GM12872 (cell line): ENCODE measurements around the gene OPCML.

Experiments used
- TF ChIP-seq, protein P1 (sequence below): IDR thresholded peaks from 3 replicates; pipeline ENCODE4 v1.5.1; 2011; ENCODE audit warnings: low read depth, mild to moderate bottlenecking, low read length, moderate library complexity; ENCODE audit not compliant: insufficient read depth

OPCML gene

DNA sequence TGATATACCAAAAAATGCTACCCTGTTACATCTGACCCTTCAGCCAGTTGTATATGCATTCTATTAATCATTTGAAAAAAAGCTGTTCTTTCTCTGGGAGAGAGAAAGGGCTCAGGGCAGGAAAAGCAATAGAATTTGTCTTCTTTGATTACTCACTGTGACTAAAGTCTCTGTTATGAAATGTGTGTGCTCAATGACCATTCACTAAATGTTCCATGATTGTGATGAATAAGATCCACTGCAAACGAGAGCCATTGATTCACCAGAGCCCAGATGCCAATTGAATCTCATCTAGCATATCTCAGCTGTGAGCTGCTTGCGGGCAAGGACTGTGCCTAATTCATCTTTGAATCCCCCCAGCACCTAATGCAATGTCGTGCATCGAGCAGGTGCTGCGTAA lies 184.3 kb downstream of the OPCML start:
- TF ChIP-seq, protein P1, sequence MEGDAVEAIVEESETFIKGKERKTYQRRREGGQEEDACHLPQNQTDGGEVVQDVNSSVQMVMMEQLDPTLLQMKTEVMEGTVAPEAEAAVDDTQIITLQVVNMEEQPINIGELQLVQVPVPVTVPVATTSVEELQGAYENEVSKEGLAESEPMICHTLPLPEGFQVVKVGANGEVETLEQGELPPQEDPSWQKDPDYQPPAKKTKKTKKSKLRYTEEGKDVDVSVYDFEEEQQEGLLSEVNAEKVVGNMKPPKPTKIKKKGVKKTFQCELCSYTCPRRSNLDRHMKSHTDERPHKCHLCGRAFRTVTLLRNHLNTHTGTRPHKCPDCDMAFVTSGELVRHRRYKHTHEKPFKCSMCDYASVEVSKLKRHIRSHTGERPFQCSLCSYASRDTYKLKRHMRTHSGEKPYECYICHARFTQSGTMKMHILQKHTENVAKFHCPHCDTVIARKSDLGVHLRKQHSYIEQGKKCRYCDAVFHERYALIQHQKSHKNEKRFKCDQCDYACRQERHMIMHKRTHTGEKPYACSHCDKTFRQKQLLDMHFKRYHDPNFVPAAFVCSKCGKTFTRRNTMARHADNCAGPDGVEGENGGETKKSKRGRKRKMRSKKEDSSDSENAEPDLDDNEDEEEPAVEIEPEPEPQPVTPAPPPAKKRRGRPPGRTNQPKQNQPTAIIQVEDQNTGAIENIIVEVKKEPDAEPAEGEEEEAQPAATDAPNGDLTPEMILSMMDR = no peak

DNA sequence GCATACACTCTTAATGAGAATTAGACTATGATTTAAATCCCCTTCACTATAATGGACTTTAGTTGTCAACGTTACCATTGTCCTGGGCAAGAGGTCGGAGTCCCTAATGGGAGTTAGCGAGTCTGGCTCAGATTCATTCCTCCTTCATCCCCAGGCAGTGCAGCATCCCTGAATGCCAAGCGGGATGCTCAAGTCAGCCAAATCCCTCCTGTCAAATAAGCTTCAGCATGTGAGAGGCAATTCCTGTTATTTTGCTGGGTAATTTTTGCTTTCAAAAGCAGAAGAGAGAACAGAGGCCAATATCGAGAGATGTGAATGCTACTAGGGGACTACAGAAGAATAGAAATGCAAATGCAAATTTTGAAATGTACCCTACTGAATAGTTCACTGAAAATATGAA lies 186.2 kb downstream of the OPCML start:
- TF ChIP-seq, protein P1 = no peak

DNA sequence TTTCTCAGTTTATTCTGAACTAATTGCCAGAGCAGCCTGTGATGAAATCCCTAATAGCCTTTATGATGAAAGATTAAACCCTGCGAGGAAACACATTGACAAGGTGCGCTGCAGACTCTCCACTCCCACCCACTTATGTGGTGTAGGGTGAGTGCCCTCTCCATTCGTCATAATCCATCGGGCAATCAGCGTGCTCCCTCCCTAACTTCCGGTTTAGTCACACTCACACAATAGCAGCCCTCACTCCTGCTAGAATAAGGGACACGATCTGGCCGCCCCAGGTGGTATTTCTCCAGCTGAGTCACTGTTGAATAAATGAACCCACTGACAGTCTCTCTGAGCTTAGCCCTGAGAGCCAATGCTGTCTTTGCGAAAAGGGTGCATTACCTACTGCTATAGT lies 188.3 kb downstream of the OPCML start:
- TF ChIP-seq, protein P1 = no peak

DNA sequence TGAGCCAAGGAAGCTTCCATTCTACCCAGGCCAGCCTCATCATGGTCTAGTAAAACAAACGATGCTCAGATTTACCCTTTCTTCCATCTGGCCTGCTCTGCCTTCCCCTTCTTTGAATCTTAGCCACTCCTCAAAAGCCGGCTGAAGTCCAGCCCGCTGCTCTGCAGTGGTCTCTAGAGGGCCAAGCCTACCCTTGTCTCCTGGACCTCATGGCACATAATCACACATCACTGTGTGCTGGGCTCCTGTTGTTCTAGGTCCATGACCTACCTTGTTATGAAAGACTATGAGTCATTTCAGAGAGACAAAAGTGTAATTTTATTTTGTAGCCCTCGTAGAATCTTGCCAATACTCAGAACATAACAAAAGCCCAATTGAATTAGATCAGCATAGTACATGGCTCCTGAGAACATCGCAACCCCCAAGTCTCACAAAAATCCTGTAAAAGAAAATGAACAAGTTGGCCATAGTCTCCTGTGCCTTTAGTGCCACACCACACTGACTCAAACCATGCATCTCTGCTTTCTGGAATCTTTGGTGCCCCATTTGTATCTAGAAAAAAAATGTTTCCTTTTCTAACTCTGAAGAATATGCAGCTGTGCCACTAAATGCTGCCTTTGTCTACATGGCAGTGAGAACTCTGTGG lies 192.7 kb downstream of the OPCML start:
- TF ChIP-seq, protein P1 = no peak

DNA sequence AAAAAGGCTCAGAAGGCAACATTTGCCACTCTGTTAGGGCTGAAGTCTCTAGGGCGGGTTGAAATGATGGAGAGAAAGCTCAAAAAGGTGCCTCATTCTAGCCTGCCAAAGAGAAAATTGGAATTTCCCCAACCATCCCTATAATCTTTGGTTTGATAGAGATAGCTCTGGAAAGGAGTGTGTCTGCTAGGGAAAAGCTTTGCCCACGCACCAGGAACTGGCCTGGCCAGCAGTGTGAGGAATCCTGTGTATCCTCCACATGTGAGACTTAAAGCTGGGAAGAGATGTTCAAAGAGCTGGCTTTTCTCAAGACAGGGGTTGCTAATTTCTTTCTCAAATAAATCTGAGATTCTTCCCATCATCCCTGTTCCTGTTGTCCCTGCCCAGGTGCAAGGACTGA lies 193.7 kb downstream of the OPCML start:
- TF ChIP-seq, protein P1 = no peak

DNA sequence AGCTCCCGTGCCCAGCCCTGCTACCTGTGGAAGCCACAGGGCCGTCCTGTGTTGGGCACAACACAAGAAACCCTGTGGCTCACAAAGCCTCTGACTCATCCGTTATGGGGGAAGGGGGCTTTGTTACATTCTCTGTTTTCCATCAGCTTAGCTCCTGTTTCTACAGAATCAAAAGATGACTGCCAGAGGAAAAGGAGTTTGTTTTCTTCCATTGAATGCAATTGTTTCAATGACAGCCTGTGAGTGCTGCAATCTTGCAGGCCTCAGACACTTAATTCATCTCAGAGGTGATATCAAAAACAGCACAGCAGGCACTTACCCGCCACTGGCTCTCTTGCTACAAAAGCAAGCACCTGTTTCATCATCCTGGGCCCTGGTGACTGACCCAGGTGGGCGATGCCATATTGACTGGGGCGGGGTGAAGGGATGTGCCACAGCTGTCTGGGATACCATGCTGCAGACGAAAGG lies 194.3 kb downstream of the OPCML start:
- TF ChIP-seq, protein P1 = no peak

DNA sequence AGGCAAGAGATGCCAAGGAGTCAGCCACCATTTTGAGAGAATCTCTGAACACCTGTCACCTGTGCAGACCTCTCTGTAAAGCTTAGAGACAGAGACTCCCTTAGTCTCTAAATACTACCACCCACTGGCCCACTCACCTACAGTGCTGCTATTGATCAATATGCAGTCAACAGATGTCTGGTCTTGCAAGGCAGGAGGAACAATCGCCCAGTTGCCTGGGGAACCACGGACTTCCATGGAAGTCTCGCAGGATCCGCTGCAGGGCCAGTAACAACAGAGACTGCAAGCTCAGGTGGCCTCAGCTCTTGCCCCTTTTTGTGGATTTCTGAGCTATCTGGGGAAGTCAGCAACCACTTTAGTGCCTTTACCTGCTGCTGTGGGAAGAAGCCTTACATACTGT lies 195.1 kb downstream of the OPCML start:
- TF ChIP-seq, protein P1 = no peak
